ENCODE data around the gene FNDC8.
"Not testable (repeated sequence)": the region's sequence is repeated elsewhere in the genome, so short reads cannot be mapped to it uniquely, and the experiment has no call there.

The FNDC8 gene

DNA sequence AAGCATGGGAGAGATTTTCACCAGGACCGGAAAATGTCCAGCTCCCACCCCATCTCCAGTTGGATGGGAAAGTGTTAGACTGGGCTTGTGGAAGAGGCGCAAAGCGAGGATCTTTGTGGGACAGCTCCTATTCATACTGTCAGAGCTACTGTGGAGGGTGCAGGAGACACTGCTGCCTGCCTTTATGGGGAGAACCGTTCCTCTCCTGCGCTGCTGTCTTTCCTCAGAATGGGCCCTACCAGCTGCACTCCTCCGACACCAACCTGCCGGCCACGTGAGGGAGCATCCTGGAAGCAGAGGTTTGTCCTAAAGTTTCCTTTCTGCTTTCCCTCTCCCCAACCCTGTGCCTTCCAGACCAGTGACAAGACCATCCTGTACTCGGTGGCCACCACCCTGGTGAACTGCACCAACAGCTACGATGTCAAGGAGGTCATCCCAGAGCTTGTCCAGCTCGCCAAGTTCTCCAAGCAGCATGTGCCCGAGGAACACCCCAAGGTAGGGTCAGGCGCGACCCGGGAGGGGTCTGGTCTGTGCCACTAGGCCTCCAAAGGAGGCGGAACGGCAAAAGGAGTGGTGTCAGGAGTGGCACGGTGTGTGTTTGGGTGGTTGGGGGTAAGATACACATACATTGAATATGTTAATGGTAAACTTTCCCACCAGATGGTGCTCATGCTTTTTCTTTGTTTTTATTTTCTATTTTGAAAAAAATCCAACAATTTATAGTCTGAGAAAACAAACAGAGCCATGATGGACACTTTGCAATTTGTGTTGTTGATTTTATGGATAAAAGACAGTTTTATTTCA is 49.8 kb downstream of the FNDC8 start:
- DNase-seq (ENCODE audit: low read depth, low spot score), result no peak

- no peak for DNase-seq (ENCODE audit: low read depth, low spot score)
Measured at GRCh38 chr17:35171834-35172233, 50.4 kb downstream of the FNDC8 start.

GRCh38 chr17:35172321-35172720 is 50.9 kb downstream of the FNDC8 start:
- not testable (repeated sequence) for DNase-seq (ENCODE audit: low read depth, low spot score)

DNA sequence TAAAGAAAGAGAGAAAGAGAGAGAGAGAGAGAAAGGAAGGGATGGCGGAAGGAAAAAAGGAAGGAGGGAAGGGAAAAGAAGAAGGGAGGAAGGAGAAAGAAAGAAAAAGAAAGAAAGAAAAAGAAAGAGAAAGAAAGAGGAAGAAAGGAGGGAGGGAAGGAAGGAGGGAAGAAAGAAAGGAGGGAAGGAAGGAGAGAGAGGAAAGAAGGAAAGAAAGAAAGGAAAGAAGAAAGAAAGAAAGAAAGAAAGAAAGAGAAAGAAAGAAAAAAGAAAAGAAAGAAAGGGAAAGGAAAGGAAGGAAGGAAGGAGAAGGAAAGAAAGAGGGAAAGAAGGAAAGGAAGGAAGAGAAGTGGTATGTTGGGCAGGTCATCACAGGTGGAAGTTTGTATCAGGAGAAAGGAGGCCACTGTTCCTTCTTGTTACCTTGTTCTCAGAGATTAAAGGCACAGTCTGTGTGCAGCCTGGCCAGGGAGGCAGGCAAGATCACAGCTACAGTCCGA is 53.5 kb downstream of the FNDC8 start:
- DNase-seq (ENCODE audit: low read depth, low spot score), result no peak

GRCh38 chr17:35175638-35176415 is 54.4 kb downstream of the FNDC8 start:
- no peak for DNase-seq (ENCODE audit: low read depth, low spot score)

GRCh38 chr17:35176897-35177296 is 55.5 kb downstream of the FNDC8 start:
- no peak for DNase-seq (ENCODE audit: low read depth, low spot score)

GRCh38 chr17:35179379-35179778 is 58.0 kb downstream of the FNDC8 start:
- DNase-seq (ENCODE audit: low read depth, low spot score), result not testable (repeated sequence)

Data from iPS DF 19.7 (cell line).